COR-L47 (cell line): ENCODE results near the gene ANXA7.

Source experiments
- DNase-seq: peaks from one replicate; lab custom pipeline; 2025; lab: John Stamatoyannopoulos, UW

Gene ANXA7

GRCh38 chr10:73413528-73414229 is at the start of gene ANXA7:
Gene ANXA7 (minus strand): TSS chr10:73414058. CDS start chr10:73400856, 13,202 bp downstream.
- peak; percentile 80 for DNase-seq

DNA sequence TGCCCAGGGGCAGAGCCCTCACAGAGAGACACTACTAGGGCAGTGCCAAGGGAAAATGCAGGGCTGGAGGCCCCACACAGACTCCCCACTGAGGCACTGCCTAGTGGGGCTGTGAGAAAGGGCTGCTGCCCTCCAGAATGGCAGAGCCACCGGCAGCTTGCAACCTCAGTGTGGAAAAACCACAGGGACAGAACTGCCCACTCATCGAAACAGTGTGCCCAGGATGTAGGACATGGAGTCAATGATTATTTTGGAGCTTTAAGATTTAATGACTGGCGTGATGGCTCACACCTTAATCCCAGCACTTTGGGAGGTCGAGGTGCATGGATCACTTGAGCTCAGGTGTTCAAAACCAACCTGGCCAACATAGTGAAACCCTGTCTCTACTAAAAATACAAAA is 47.0 kb upstream of the ANXA7 start:
- DNase-seq: no peak

DNA sequence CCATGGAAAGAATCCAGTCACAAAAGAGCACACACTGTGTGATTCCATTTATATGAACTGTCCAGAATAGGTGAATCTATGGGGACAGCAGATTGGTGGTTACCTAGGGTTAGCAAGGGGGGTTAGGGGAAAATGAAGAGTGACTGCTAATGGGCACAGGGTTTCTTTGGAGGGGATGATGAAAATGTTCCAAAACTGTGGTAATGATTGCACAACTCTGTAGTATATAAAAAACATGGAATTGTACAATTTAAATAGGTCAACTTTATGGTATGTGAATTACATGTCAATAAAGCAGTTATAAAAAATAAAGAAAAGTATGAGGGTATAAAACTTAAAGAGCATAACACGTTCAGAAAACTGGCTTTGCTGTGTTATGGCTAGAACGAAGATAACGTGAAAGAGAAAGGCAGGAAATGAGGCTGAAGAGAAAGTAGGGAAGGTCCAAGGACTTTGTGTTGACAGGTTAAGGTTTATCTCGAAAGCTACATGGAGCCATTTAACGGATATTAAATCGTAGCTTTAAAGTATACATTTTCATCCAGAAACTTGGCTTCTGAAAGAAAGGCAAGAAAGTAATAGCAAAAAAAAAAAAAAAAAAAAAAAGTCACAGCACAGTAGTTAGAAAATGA is 45.9 kb upstream of the ANXA7 start:
- no peak for DNase-seq

- no peak for DNase-seq
Measured at GRCh38 chr10:73456187-73456890, 42.5 kb upstream of the ANXA7 start.

DNA sequence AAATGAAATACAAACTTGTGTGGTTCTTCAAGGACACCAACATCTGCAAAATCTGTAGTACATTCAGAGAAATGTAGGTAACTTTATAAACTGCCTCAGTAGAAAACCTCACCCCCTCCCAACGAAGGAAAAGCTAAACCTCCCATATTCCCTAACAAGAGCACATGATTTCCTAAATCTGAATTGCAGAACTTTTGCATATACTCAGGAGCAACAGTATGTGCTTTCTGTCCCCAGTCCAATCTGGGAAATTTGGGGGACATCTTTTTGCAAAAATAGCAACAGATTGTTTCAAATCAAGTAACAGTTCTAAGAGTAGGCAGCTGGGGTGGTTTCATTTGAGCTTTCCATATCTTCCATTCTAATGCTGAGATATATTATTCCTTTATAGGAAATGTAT is 35.3 kb upstream of the ANXA7 start:
- no peak for DNase-seq

- no peak for DNase-seq
Measured at GRCh38 chr10:73448384-73448783, 34.5 kb upstream of the ANXA7 start.

DNA sequence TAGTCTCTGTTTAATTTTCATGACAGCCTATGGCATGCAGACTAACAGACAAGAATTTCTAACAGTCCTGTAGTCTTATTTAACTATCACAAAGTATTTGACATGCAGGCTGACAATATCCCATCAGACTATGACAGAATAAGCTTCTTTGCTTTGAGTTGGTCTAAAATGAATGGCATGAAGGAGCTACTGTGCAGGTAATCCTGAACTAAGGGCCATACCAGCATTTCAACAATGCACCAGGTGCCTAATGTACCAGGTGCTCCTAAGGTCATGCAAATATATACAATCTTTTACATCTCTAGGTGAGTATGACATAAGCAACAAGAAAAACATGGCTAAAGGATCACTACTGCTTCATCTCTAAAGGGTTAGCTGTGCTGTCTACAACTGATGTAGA is 33.1 kb upstream of the ANXA7 start:
- no peak for DNase-seq

- no peak for DNase-seq
Measured at GRCh38 chr10:73444457-73444856, 30.6 kb upstream of the ANXA7 start.

- peak; percentile 48 for DNase-seq
Measured at GRCh38 chr10:73439605-73440312, 25.9 kb upstream of the ANXA7 start.

DNA sequence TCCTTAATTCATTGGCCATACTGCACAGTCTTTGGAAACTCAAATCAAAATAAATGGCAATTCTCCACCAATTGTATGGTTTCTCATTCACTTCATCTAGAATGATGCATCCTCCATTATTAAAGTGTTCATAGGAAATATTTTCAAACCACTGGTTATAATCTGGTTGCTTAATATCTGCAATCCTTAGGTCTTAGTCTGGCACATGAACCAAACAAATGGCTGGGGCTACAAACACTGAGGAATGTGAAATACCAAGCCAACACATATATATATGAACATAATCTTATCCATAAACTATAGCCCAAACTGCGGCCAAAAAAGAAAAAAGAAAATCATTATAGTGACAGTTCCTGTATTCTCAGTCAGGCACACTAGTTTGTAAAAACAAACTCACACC is 25.2 kb upstream of the ANXA7 start:
- DNase-seq: no peak

DNA sequence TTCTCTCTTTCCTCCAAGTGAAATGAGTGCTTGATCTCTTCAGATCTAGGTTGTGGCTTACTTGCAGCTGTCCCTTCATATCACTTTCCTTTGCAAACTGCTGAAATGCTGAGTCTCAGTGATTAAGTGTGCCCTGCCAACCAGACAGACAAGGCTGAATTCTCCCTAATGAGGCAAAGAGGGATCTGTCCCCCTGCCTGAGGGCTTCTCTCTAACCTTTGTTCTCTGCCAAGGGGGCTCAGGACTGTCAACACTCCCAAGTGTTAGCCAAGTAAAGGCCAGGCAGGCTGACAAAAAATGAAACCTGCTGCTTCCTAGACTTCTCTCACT is 19.6 kb upstream of the ANXA7 start, which contains the start of gene MSS51:
TSS of gene MSS51 (minus strand) at position 24 of the 330 bp plus-strand sequence. CDS start 5,277 bp downstream, outside the sequence.
- DNase-seq: no peak

- DNase-seq: no peak
Measured at GRCh38 chr10:73432646-73433537, 19.0 kb upstream of the ANXA7 start.

- no peak for DNase-seq
Measured at GRCh38 chr10:73426318-73426717, 12.5 kb upstream of the ANXA7 start.

- DNase-seq: no peak
Measured at GRCh38 chr10:73424478-73424877, 10.6 kb upstream of the ANXA7 start.

DNA sequence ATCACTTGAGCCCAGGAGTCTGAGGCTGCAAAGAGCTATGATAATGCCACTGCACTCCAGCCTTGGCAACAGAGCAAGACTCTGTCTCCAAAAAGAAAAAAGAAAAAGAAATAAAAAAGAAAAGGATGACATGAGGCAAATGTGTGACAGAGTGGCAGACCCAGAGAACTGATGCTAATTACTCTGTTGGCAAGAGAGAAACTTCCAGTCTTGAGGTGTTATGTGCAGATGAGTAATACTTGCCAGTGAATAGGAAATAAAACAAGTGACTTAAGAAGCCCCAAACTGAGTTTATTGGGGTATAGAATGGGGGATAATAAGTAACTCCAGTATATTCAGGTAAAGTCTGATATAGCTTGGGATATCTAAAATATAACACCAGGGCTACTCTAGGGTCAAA is 9.5 kb upstream of the ANXA7 start:
- DNase-seq: no peak

DNA sequence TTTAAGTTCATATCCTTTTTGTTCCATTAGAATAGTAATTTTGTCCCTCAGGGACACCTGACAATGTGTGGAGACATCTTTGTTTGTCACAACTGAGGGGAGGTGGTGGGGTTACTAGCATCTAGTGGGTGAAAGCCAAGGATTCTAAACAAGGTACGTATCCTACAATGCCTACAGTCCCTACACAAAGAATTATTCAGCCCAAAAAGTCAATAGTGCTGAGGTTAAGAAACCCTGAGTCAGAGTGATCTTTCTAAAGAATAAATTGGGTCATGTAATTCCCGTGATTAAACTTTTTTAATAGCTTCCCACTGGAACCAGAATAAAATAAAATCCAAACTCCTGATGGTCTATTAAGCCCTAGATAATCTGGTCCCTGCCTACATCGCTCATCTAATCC is 2.7 kb upstream of the ANXA7 start:
- no peak for DNase-seq

DNA sequence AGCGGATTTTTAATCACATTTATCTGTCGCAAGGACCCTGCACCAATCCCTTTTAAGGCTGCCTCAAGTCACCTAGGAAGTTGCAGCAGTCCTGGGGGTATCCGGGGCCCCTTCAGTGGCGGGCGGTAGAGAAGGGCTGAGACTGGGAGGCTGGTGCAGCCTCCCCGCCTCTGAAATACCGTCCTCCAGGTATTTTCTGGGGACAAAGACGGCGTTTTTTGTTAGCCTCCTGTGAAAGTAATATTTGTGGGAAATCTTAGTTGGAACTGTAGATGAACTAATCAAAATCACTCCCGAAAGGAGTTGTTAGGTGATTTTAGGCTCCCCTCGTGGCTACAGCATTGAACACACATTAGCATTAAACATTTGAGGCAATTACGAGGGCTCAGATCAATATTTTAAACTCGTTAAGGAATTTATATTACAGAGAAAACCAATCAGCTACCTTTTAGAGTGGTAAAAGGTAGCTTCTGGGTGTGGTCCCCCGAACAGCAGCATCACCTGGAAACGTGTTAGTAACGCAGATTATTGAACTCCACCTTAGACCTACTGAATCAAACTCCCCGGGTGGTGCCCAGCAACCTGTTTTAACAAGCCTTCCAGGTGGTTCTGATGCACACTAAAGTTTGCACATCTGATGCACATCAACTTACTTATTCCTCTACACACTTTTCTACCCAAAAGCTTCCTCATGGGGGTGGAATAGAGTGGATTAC is 530 bp upstream of the ANXA7 start:
- no peak for DNase-seq

DNA sequence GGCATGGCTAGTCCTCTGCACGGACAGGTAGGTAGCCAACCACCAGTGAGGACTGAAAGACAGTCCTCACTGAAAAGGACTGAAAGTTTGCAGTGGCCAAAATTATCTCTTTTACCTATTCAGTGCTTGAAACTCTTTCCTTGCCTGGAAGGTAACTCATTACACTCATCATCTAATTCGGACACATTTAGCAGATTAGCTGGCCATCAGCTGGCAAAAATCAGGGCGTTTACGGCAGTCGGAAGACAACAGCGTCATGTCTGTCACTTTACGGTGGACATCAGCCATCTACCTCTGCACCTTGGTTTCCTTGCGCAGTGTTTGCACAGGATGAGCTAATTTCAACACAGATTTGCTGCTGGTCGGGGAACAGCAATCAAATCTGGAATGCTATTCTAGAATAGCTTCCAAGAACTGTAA is 740 bp downstream of the ANXA7 start:
- DNase-seq: peak; percentile 10

- no peak for DNase-seq
Measured at GRCh38 chr10:73410897-73411296, 3.0 kb downstream of the ANXA7 start.

- DNase-seq: no peak
Measured at GRCh38 chr10:73408978-73409521, 4.8 kb downstream of the ANXA7 start.

DNA sequence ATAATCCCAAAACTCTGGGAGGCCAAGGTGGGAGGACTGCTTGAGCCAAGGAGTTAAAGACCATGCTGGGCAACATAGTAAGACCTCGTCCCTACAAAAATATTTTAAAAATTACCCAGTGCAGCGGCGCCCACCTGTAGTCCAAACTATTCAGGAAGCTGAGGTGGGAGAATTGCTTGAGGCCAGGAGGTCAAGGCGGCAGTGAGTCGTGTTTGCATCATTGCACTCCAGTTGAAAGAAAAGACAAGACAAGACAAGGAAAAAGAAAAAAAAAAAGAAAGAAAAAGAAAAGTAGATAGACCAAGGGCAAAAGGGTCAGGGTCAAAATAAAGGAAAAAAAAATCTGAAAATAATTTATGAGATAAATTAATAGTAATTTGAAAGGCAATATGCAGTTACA is 5.8 kb downstream of the ANXA7 start:
- no peak for DNase-seq
